Measurements from ENCODE around the gene SULT1C4. TPM values are rescaled to one million over a fixed set of nuclear protein-coding genes. Genes with fewer than 3 reads are reported as not detected.

The SULT1C4 gene
- polyA plus RNA-seq, 1 of the 3 experiments (the other 2 are of a cell fraction), result 0.18 TPM

DNA sequence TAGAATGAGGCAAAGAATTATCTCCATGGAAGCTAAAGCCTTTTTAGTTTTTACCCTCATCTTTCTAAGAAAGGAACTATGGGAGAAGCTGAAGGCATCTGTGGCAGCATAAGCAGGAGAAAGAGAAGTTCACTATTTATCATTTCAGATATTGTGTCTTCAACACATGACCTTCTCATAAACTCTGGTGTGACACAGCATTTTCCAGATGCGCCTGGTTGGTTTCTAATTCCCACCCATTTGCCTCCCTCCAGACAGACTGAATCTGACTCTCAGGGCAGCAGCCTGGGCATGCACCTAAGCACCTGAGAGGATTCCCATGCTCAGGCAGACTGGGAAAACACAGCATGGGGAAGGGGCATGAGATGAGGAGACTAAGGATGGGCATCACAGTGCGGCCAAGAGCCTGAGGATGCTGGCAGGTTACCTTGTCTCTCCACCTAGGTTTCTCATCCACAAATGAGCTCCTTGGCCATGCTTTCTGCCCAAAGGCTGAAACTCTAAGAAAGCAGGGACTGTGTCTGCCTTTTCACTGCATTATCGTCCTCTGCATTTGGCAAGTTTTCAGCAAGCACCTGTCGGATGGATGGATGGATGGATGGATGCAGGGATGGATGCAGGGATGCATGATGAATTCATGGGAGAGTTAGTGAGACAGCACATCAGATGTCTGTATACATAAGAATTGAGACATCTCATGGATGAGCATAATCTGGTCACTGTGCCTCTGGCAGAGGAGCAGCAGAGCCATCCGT is 28.8 kb upstream of the SULT1C4 start (continued):
- TF ChIP-seq TAF1 (IDR thresholded peaks at IDR 0.05; ENCODE audit: borderline replicate concordance, low read depth, low read length), result no peak
- no peak for TF ChIP-seq GABPA (IDR thresholded peaks at IDR 0.05; ENCODE audit: low read depth)
- TF ChIP-seq, protein P1, sequence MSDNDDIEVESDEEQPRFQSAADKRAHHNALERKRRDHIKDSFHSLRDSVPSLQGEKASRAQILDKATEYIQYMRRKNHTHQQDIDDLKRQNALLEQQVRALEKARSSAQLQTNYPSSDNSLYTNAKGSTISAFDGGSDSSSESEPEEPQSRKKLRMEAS (IDR thresholded peaks at IDR 0.05; ENCODE audit: low read depth), result no peak
- TF ChIP-seq FOSL2 (IDR thresholded peaks at IDR 0.05; ENCODE audit: borderline replicate concordance, low read depth), result no peak

DNA sequence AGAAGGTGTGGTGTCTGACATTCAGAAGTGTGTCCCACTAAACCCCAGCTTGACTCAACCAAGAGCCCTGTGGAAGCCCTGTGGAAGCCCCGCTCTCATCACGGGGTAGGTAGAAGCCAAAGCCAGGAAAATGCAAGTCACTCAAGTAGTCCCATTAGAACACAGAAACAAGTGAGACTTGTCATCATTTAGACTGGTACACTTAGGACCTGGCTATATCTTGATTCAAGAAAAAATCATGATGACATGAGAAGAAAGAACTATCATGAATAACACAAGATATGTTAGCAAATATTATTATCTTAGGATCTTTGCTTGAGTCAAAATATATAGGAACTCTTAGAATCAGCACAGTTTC is 28.2 kb upstream of the SULT1C4 start:
- no peak overlapping the region for H2AFZ ChIP-seq (ENCODE audit: low read depth)
- CTCF ChIA-PET, result interaction anchor here (1.2 to 3.5 kb wide), 2 partner anchors 235 to 287 kb away, joined by 6 to 22 read pairs; no protein-coding TSS in a partner anchor
- TF ChIP-seq POLR2AphosphoS5 (IDR thresholded peaks at IDR 0.05; ENCODE audit: low read depth, low read length) (no peak), GABPA (IDR thresholded peaks at IDR 0.05; ENCODE audit: low read depth) (no peak)

DNA sequence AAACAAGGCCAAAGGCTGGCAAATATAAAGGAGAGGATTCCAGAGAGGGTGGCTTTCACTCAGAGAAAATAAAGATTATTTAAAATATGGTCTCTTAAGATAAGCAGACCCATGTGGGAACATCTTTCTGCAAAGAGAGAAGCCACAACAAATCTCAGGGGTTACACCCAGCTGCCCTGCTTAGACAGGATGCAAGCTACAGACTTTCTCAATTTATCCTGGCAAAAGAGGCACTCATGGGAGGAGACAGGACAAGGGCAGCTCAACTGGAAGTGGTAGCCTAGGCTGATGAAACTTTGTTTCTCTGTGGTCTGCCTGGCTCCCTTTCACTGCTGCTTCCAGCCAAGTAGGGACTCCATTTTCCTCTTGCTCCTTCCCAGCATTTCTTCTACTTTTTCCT is 25.9 kb upstream of the SULT1C4 start:
- DNase-seq, result no peak
- POLR2A ChIA-PET, result no interaction called here
- no peaks in the 10 kb centered on the region; a peak in 1 of 4 replicates for H3K4me1 ChIP-seq (ENCODE audit: control insufficient read depth in 1 of 2, insufficient read depth in 2 of 2, low read depth in 1 of 2, low read length in 1 of 2)
- CTCF ChIA-PET, result interaction anchor here (0.9 to 3.5 kb wide), 2 partner anchors 232 kb away, joined by 3 to 22 read pairs; no protein-coding TSS in a partner anchor
- H3K9me2 ChIP-seq, result no peaks in the 10 kb centered on the region
- no peaks in the 10 kb centered on the region for H4K20me1 ChIP-seq (ENCODE audit: insufficient read depth)
- H2AFZ ChIP-seq (ENCODE audit: low read depth), result no peak overlapping the region
- no peaks in the 10 kb centered on the region for H3K79me2 ChIP-seq (ENCODE audit: insufficient read depth)
- no peaks in the 10 kb centered on the region for H3K27me3 ChIP-seq (ENCODE audit: insufficient read depth)
- H3K27ac ChIP-seq (ENCODE audit: low read depth in 2 of 2, low read length in 1 of 2), result no peak overlapping the region
- H3K9ac ChIP-seq, result no peak overlapping the region
- H3K4me3 ChIP-seq (ENCODE audit: low read depth in 2 of 2, low read length in 1 of 2), result no peak overlapping the region
- H3F3A ChIP-seq (replicated peaks; ENCODE audit: insufficient read depth), result no peaks in the 10 kb centered on the region
- H3K9me3 ChIP-seq, result no peaks in the 10 kb centered on the region
- no peak for TF ChIP-seq RFX5 (IDR thresholded peaks at IDR 0.05; ENCODE audit: low read length)
- TF ChIP-seq SIN3A (IDR thresholded peaks at IDR 0.05; ENCODE audit: borderline replicate concordance, low read depth, low read length), result no peak
- TF ChIP-seq, protein P2, sequence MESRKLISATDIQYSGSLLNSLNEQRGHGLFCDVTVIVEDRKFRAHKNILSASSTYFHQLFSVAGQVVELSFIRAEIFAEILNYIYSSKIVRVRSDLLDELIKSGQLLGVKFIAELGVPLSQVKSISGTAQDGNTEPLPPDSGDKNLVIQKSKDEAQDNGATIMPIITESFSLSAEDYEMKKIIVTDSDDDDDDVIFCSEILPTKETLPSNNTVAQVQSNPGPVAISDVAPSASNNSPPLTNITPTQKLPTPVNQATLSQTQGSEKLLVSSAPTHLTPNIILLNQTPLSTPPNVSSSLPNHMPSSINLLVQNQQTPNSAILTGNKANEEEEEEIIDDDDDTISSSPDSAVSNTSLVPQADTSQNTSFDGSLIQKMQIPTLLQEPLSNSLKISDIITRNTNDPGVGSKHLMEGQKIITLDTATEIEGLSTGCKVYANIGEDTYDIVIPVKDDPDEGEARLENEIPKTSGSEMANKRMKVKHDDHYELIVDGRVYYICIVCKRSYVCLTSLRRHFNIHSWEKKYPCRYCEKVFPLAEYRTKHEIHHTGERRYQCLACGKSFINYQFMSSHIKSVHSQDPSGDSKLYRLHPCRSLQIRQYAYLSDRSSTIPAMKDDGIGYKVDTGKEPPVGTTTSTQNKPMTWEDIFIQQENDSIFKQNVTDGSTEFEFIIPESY (IDR thresholded peaks at IDR 0.05; ENCODE audit: borderline replicate concordance, low read depth), result no peak
- TF ChIP-seq RAD21 (IDR thresholded peaks at IDR 0.05; ENCODE audit: low read length), result no peak
- no peak for TF ChIP-seq GATA2 (CRISPR knock-in tag; IDR thresholded peaks at IDR 0.05)
- TF ChIP-seq NRF1 (IDR thresholded peaks at IDR 0.05; ENCODE audit: low read depth, low read length), result no peak
- no peak for TF ChIP-seq MEF2A (IDR thresholded peaks at IDR 0.05; ENCODE audit: borderline replicate concordance, low read depth)
- no peak for TF ChIP-seq FOXM1 (IDR thresholded peaks at IDR 0.05; ENCODE audit: low read depth)
- TF ChIP-seq, protein P3, sequence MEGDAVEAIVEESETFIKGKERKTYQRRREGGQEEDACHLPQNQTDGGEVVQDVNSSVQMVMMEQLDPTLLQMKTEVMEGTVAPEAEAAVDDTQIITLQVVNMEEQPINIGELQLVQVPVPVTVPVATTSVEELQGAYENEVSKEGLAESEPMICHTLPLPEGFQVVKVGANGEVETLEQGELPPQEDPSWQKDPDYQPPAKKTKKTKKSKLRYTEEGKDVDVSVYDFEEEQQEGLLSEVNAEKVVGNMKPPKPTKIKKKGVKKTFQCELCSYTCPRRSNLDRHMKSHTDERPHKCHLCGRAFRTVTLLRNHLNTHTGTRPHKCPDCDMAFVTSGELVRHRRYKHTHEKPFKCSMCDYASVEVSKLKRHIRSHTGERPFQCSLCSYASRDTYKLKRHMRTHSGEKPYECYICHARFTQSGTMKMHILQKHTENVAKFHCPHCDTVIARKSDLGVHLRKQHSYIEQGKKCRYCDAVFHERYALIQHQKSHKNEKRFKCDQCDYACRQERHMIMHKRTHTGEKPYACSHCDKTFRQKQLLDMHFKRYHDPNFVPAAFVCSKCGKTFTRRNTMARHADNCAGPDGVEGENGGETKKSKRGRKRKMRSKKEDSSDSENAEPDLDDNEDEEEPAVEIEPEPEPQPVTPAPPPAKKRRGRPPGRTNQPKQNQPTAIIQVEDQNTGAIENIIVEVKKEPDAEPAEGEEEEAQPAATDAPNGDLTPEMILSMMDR (IDR thresholded peaks at IDR 0.05), result no peak
- no peak for TF ChIP-seq TCF12 (IDR thresholded peaks at IDR 0.05)
- TF ChIP-seq, protein P4, sequence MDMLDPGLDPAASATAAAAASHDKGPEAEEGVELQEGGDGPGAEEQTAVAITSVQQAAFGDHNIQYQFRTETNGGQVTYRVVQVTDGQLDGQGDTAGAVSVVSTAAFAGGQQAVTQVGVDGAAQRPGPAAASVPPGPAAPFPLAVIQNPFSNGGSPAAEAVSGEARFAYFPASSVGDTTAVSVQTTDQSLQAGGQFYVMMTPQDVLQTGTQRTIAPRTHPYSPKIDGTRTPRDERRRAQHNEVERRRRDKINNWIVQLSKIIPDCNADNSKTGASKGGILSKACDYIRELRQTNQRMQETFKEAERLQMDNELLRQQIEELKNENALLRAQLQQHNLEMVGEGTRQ (IDR thresholded peaks at IDR 0.05; ENCODE audit: borderline replicate concordance, low read depth, low read length), result no peak
- TF ChIP-seq, protein P5, sequence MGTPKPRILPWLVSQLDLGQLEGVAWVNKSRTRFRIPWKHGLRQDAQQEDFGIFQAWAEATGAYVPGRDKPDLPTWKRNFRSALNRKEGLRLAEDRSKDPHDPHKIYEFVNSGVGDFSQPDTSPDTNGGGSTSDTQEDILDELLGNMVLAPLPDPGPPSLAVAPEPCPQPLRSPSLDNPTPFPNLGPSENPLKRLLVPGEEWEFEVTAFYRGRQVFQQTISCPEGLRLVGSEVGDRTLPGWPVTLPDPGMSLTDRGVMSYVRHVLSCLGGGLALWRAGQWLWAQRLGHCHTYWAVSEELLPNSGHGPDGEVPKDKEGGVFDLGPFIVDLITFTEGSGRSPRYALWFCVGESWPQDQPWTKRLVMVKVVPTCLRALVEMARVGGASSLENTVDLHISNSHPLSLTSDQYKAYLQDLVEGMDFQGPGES (IDR thresholded peaks at IDR 0.05; ENCODE audit: low read depth, low read length), result no peak
- TF ChIP-seq, protein P1 (IDR thresholded peaks at IDR 0.05; ENCODE audit: low read depth), result no peak
- no peak for TF ChIP-seq TEAD4 (IDR thresholded peaks at IDR 0.05; ENCODE audit: borderline replicate concordance, insufficient read depth)
- TF ChIP-seq CHD2 (IDR thresholded peaks at IDR 0.05; ENCODE audit: low read length, partially characterized antibody), result no peak
- H3K4me2 ChIP-seq, result no peak overlapping the region
- no peaks in the 10 kb centered on the region for H3K36me3 ChIP-seq (replicated peaks in 1 of 2; ENCODE audit: control insufficient read depth in 1 of 2, insufficient read depth in 2 of 2, low read length in 1 of 2)

More for the DNA sequence above, 28.2 kb upstream of the SULT1C4 start:
- H3K9ac ChIP-seq, result no peak overlapping the region
- no peaks in the 10 kb centered on the region for H3K9me3 ChIP-seq
- H4K20me1 ChIP-seq (ENCODE audit: insufficient read depth), result no peaks in the 10 kb centered on the region
- H3K79me2 ChIP-seq (ENCODE audit: insufficient read depth), result no peaks in the 10 kb centered on the region
- DNase-seq, result no peak
- H3K9me2 ChIP-seq, result no peaks in the 10 kb centered on the region
- no peaks in the 10 kb centered on the region for H3K27me3 ChIP-seq (ENCODE audit: insufficient read depth)
- H3K4me3 ChIP-seq (ENCODE audit: low read depth in 2 of 2, low read length in 1 of 2), result no peak overlapping the region
- no peaks in the 10 kb centered on the region for H3F3A ChIP-seq (replicated peaks; ENCODE audit: insufficient read depth)
- no peak overlapping the region for H3K27ac ChIP-seq (ENCODE audit: low read depth in 2 of 2, low read length in 1 of 2)
- WGBS (ENCODE audit: low lambda C conversion rate), result 42% methylated on average over 2 of the region's 2 CpGs
- H3K4me1 ChIP-seq (ENCODE audit: control insufficient read depth in 1 of 2, insufficient read depth in 2 of 2, low read depth in 1 of 2, low read length in 1 of 2), result no peaks in the 10 kb centered on the region; a peak in 1 of 4 replicates
- POLR2A ChIA-PET, result no interaction called here
- H3K4me2 ChIP-seq, result no peak overlapping the region
- no peaks in the 10 kb centered on the region for H3K36me3 ChIP-seq (replicated peaks in 1 of 2; ENCODE audit: control insufficient read depth in 1 of 2, insufficient read depth in 2 of 2, low read length in 1 of 2)
